A673 (cell line): ENCODE measurements around the gene STARD3NL.

ENCODE experiments used
- EZH2 ChIP-seq: fragments of 200-600 bp; sonication (generic); IDR thresholded peaks from 2 replicates; pipeline ENCODE4 v1.6.1; 2017; ENCODE audit warnings: borderline replicate concordance, low read depth, mild to moderate bottlenecking, mixed read lengths, antibody characterized with exemption, low read length; ENCODE audit not compliant: poor library complexity, severe bottlenecking
- TF ChIP-seq, protein P1 (sequence below): fragments of 300-800, 200-600 bp; sonication (generic); conservative IDR thresholded peaks from 2 replicates; pipeline ENCODE4 v1.5.1; 2017; ENCODE audit warnings: low read depth, mild to moderate bottlenecking, antibody characterized with exemption, low read length, moderate library complexity, mixed read lengths

DNA sequence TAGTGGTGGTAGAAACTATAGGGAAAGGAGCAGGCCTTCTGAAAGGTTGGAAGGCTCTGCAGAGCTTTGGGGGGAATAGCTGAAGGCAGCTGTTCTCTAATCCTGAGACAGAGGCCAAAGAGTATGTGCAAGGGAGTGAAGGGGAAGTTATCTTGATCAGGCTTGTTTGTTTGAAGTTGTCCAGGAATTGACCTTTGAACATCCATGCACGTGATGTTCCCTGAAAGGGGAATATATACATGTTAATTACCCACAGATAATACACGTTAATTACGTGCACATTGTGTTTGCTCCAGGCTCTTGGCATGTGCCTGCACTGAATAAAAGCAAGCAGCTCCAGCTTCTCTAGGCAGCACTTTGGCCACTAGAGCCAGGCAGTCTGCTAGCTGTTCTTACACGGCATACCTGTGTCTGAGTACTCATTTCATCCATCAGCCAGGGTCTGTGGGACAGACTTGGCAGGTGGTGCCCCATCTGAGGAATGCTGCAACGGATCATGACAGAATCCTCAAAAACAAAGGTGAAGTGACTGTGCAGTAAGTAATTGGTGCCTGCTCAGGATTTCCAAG, 18.0 kb upstream of the STARD3NL start:
- TF ChIP-seq, protein P1, sequence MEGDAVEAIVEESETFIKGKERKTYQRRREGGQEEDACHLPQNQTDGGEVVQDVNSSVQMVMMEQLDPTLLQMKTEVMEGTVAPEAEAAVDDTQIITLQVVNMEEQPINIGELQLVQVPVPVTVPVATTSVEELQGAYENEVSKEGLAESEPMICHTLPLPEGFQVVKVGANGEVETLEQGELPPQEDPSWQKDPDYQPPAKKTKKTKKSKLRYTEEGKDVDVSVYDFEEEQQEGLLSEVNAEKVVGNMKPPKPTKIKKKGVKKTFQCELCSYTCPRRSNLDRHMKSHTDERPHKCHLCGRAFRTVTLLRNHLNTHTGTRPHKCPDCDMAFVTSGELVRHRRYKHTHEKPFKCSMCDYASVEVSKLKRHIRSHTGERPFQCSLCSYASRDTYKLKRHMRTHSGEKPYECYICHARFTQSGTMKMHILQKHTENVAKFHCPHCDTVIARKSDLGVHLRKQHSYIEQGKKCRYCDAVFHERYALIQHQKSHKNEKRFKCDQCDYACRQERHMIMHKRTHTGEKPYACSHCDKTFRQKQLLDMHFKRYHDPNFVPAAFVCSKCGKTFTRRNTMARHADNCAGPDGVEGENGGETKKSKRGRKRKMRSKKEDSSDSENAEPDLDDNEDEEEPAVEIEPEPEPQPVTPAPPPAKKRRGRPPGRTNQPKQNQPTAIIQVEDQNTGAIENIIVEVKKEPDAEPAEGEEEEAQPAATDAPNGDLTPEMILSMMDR = no peak
- no peak for TF ChIP-seq EZH2
